ENCODE results near the gene KRT25.

KRT25 gene

DNA sequence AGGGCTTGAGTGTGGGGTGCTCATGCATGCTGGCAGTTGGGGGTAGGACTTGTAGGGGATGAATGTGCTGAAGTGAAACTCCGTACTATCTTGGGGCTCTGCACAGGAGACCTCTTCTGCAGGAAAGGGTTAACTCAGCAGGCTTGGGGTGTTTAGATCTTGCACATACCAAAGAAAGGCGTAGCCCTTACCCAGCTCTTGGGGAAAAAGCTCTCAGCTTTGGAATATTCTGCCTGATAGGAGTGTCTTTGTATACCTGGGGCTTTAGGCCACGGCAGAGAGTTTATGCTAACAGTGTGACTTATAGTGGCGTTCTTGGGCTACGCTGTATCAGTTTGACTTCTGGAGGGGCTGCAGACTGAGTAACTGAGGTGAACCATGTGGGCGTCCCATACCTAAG lies 21.1 kb downstream of the KRT25 start:
- TF ChIP-seq, protein P1, sequence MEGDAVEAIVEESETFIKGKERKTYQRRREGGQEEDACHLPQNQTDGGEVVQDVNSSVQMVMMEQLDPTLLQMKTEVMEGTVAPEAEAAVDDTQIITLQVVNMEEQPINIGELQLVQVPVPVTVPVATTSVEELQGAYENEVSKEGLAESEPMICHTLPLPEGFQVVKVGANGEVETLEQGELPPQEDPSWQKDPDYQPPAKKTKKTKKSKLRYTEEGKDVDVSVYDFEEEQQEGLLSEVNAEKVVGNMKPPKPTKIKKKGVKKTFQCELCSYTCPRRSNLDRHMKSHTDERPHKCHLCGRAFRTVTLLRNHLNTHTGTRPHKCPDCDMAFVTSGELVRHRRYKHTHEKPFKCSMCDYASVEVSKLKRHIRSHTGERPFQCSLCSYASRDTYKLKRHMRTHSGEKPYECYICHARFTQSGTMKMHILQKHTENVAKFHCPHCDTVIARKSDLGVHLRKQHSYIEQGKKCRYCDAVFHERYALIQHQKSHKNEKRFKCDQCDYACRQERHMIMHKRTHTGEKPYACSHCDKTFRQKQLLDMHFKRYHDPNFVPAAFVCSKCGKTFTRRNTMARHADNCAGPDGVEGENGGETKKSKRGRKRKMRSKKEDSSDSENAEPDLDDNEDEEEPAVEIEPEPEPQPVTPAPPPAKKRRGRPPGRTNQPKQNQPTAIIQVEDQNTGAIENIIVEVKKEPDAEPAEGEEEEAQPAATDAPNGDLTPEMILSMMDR (IDR thresholded peaks at IDR 0.05; ENCODE audit: insufficient read depth, low read depth, low read length, missing control alignments) = no peak
- H3K4me3 ChIP-seq (ENCODE audit: low read depth, low read length) = no peak overlapping the region
- no peak for DNase-seq (ENCODE audit: low read depth)

DNA sequence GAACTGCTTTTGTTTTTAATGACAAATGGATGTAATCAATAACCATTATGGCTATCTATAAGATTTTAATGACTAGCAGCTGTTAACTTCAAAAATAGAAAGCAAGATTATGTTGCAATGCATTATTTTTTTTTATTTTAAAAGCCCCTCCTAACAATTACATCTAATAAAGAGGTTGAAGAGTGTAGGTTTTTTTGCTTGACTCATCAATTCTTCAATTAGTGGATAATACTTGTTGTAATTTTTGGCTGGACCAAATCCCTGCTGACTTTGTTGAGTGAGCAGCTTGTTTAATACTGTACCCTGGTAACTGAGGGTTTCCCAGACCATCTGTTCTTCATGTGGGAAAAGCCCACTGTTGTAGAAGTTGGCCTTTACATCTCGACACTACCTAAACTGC lies 24.2 kb downstream of the KRT25 start:
- H3K4me3 ChIP-seq (ENCODE audit: low read depth, low read length) = no peak overlapping the region
- no peak for DNase-seq (ENCODE audit: low read depth)
- TF ChIP-seq, protein P1 (IDR thresholded peaks at IDR 0.05; ENCODE audit: insufficient read depth, low read depth, low read length, missing control alignments) = no peak

DNA sequence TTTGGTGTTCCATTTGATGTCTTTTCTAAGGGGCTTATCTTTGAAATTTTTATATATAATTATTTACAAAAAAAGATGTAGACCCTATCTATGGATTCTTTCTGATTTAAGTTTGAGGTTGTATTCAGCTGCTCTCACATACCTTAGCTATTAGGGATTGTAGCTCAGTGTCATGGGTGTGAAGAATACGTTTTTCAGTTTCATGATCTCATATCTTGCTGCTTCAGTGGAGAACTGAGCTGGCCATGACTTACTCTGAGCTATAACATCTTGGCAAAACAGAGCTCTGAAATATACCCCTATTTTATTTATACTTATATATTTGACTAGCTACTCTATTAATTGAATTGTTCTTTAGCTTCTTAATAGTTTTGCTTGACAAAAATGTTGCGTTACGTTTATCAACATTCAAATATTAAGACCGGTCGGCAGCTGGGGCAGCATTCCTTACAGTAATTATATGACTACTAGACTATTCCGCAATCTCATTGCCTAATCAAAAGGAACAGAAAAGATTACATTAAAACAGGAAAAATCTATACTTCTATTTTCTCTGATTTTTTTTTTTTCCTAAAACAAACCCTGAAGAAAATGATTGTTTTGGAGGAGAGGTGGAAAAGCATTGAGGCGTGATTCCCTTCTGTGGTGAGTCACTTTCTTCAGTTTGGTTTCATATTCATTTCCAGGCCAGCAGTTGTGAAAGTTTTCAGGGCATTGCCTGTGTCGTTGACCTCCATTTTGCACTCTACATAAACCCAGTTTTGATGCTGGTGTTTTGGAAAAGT lies 27.5 kb downstream of the KRT25 start:
- H3K4me3 ChIP-seq (ENCODE audit: low read depth, low read length) = no peak overlapping the region
- peak; percentile 47 for DNase-seq (ENCODE audit: low read depth)
- TF ChIP-seq, protein P1 (IDR thresholded peaks at IDR 0.05; ENCODE audit: insufficient read depth, low read depth, low read length, missing control alignments) = no peak

DNA sequence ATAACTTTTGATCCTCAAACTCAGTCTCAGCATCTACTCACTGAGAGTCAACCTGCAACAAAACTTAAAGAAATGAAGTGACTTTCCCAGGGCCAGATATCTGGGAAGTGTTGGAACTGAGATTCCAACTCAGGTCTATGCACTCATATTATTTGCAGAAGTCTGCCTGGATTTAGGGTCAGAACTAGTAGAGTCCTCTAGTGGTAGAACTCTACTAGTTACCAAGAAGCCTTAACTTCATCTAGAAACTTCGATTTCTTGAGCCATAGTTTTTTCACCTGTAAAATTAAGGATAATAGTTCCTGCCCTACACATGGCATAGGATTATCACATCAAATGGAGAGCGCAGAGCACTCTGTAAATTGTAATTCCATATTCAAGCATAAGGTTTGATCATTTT lies 28.2 kb downstream of the KRT25 start:
- TF ChIP-seq, protein P1 (IDR thresholded peaks at IDR 0.05; ENCODE audit: insufficient read depth, low read depth, low read length, missing control alignments) = peak; percentile 7
- no peak overlapping the region for H3K4me3 ChIP-seq (ENCODE audit: low read depth, low read length)
- DNase-seq (ENCODE audit: low read depth) = peak; percentile 2

DNA sequence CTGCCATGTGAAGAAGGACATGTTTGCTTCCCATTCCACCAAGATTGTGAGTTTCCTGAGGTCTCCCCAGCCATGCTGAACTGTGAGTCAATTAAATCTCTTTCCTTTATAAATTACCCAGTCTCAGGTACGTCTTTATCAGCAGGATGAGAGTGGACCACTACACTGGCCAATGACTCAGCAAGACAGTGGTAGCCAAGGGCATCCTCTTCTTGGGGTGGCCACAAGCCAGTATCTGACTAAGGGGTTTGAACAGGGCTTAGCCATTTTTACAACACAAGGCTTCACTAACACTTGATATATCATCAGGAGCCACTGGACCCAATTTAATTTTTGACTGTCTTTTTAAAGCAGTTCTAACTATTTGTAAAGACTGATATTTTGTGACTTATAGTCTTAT lies 30.5 kb downstream of the KRT25 start:
- DNase-seq (ENCODE audit: low read depth) = no peak
- TF ChIP-seq, protein P1 (IDR thresholded peaks at IDR 0.05; ENCODE audit: insufficient read depth, low read depth, low read length, missing control alignments) = no peak
- H3K4me3 ChIP-seq (ENCODE audit: low read depth, low read length) = no peak overlapping the region

DNA sequence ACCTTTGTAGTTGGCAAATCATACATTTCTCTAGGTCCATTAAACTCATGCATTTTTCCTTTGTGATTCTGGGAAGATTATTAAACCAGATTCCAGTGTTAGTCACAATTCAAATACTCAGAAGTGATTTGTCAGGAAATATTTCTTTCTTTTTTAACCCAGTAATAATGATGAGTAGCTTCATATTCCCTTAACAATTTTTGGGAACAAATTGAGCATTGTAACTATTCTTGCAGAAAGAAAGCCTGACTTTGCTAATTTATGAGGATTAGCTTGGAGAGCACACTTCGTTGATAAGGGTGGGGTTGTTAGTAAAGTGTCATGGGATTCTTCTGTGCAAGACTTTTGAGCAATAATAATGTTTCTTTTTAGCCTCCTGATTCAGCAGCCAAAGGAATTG lies 32.9 kb downstream of the KRT25 start:
- no peak for DNase-seq (ENCODE audit: low read depth)
- H3K4me3 ChIP-seq (ENCODE audit: low read depth, low read length) = no peak overlapping the region
- TF ChIP-seq, protein P1 (IDR thresholded peaks at IDR 0.05; ENCODE audit: insufficient read depth, low read depth, low read length, missing control alignments) = no peak

DNA sequence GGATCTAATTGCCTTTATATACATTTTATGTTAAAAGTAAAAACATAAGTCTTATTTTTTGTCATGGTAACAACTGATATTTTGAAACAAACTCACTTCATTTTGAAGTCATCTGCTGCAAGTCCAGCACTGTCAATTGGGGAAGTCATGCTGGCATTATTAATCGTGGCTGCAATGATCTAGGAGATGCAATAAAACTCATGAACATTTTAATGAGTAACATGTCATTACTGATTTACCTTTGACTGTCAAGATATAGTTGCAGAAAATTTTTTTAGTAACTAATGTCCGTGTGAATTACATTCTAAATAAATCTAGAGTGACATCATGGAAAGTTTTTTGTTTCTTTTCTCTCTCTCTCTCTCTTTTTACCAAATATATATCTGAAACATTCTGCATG lies 34.2 kb downstream of the KRT25 start:
- no peak overlapping the region for H3K4me3 ChIP-seq (ENCODE audit: low read depth, low read length)
- TF ChIP-seq, protein P1 (IDR thresholded peaks at IDR 0.05; ENCODE audit: insufficient read depth, low read depth, low read length, missing control alignments) = no peak
- no peak for DNase-seq (ENCODE audit: low read depth)

Data from GM12865 (cell line).